ENCODE data around the gene PRPF8.

PRPF8 gene

DNA sequence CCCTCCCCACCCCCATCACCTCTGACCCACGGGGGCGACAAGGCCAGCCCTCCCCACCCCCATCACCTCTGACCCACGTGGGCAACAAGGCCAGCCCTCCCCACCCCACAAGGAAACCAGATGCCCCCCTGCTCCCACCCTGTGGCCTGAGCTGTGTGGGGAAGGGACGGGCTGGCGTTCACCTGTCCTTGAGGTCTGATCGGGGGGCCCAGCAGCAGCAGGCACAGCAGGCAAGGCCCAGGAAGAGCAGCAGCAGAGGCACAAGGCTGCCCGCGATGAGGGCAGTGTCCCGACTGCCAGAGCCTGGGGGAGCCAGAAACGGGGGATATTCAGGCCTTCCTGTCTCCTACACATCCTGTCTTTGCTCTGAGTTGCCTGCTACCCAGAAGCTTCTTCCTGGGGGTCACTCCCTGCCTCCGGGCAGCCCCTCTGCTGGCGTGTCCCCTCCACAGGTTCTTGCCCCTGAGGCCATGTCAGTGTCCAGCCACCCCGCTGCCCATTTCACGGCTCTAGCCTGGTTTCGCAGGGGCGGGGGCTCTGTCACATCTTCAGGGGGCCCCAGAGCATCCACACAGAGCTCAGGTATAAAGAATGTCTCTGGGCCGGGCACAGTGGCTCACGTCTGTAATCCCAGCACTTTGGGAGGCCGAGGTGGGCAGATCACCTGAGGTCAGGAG lies 45.9 kb downstream of the PRPF8 start:
- Mint-ChIP-seq H3K4me3 (no peak overlapping the region), H3K36me3 (peaks cover 34 to 59% of the 10 kb centered on the region in 2 donors), H3K27me3 (no peaks in the 10 kb centered on the region), H3K27ac (peak overlapping the region; percentile 25), H3K4me1 (peaks cover 6 to 9% of the 10 kb centered on the region in 2 donors), H3K9me3 (no peaks in the 10 kb centered on the region)
- DNase-seq (no peak), ATAC-seq (replicated peaks) (no peak)

GRCh38 chr17:1638171-1638590 lies 46.5 kb downstream of the PRPF8 start:
- Mint-ChIP-seq H3K9me3 (no peaks in the 10 kb centered on the region), H3K27me3 (no peaks in the 10 kb centered on the region), H3K4me3 (no peak overlapping the region), H3K4me1 (peaks cover 6 to 9% of the 10 kb centered on the region in 2 donors), H3K36me3 (peaks cover 34 to 59% of the 10 kb centered on the region in 2 donors), H3K27ac (peak overlapping the region; percentile 25)
- ATAC-seq (replicated peaks) (no peak), DNase-seq (no peak)

- Mint-ChIP-seq H3K9me3 (no peaks in the 10 kb centered on the region), H3K27me3 (no peaks in the 10 kb centered on the region), H3K4me3 (no peak overlapping the region), H3K4me1 (peaks cover 10 to 11% of the 10 kb centered on the region in 2 donors), H3K36me3 (peaks cover 34 to 58% of the 10 kb centered on the region in 2 donors), H3K27ac (no peak overlapping the region)
- no peak for ATAC-seq (replicated peaks)
- no peak for DNase-seq
Observed at GRCh38 chr17:1636732-1637285, 47.9 kb downstream of the PRPF8 start.

- ATAC-seq (replicated peaks) (no peak), DNase-seq (no peak)
- H3K9me3 Mint-ChIP-seq, result peaks cover 2 to 4% of the 10 kb centered on the region in 2 donors
- no peak overlapping the region for H3K27ac Mint-ChIP-seq
- H3K4me3 Mint-ChIP-seq, result no peak overlapping the region
- H3K27me3 Mint-ChIP-seq, result no peaks in the 10 kb centered on the region
- H3K4me1 Mint-ChIP-seq, result peaks cover 14 to 19% of the 10 kb centered on the region in 2 donors
- H3K36me3 Mint-ChIP-seq, result peaks cover 31 to 59% of the 10 kb centered on the region in 2 donors
Observed at GRCh38 chr17:1635675-1636465, 48.8 kb downstream of the PRPF8 start.

GRCh38 chr17:1634841-1635650 lies 49.6 kb downstream of the PRPF8 start:
- Mint-ChIP-seq H3K27ac (no peak overlapping the region), H3K27me3 (no peaks in the 10 kb centered on the region), H3K36me3 (peaks cover 30 to 60% of the 10 kb centered on the region in 2 donors), H3K9me3 (peaks cover 2 to 4% of the 10 kb centered on the region in 2 donors), H3K4me1 (peaks cover 19 to 27% of the 10 kb centered on the region in 2 donors), H3K4me3 (no peak overlapping the region)
- DNase-seq, result no peak
- no peak for ATAC-seq (replicated peaks)

DNA sequence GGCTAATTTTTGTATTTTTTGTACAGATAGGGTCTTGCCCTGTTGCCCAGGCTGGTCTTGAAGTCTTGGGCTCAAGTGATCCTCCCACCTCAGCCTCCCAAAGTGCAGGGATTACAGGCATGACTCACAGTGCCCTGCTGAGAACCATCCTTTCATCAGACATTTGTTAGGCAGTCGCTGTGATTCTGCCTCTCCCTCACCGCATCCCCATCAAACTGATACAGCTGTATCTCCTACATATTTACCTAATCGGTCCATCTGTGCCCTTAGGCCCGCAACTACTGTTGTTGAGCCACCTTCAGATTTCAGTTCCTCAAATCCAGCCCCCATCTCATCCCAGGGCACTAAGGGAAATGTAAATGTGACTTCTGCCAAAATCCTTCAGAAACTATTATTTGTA lies 54.0 kb downstream of the PRPF8 start:
- Mint-ChIP-seq H3K27ac (peak overlapping the region; percentile 94), H3K4me3 (peak overlapping the region; percentile 88 to 96), H3K9me3 (peaks cover 2 to 4% of the 10 kb centered on the region in 2 donors), H3K4me1 (peaks cover 32 to 53% of the 10 kb centered on the region in 2 donors), H3K27me3 (no peaks in the 10 kb centered on the region), H3K36me3 (peaks cover 27 to 39% of the 10 kb centered on the region in 2 donors)
- DNase-seq (no peak), ATAC-seq (replicated peaks) (no peak)

DNA sequence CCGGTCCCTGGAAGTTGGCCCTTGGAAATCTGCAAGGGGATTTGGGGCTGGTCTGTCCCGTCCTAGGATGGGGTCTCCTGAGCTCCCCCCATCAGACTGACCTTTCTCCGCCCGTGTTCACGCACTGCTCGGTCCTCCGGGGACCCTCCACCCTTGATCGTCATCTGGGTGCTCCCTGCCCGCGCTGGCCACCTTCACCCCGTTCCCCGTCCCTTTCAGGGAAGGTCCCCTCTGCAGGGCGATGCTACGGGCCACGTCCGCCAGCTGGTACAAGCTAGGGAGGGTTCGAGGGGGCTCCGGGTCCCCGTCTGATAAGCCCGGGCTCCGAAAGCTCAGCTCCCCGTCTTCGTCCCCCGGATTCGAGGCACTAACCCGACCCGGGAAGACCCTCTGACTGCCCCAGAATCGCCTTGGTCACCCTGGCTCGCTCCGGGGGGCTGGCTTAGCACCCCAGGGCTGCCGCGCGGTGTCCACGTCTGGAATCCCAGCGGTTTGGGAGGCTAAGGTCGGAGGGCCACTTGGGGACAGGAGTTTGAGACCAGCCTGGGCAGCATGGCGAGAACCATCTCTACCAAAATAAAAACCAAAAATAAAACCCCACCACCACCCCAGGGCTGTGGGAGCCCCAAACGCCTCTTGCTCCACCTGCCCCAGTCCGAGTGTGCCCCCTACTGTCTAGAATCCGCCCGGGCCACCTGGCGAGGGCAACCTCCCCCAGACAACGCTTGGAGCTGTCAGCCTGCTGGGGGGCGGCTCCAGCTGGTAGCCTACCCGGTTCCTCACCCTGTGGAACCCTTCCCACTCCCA lies 55.0 kb downstream of the PRPF8 start:
- H3K4me1 Mint-ChIP-seq, result peaks cover 34 to 62% of the 10 kb centered on the region in 2 donors
- peak overlapping the region; percentile 88 to 96 for H3K4me3 Mint-ChIP-seq
- ATAC-seq (replicated peaks), result peak; percentile 13 to 20
- H3K9me3 Mint-ChIP-seq, result peaks cover 2 to 4% of the 10 kb centered on the region in 2 donors
- H3K27ac Mint-ChIP-seq, result peak overlapping the region; percentile 94
- peaks cover 27 to 38% of the 10 kb centered on the region in 2 donors for H3K36me3 Mint-ChIP-seq
- H3K27me3 Mint-ChIP-seq, result no peaks in the 10 kb centered on the region
- DNase-seq, result peak; percentile 70

DNA sequence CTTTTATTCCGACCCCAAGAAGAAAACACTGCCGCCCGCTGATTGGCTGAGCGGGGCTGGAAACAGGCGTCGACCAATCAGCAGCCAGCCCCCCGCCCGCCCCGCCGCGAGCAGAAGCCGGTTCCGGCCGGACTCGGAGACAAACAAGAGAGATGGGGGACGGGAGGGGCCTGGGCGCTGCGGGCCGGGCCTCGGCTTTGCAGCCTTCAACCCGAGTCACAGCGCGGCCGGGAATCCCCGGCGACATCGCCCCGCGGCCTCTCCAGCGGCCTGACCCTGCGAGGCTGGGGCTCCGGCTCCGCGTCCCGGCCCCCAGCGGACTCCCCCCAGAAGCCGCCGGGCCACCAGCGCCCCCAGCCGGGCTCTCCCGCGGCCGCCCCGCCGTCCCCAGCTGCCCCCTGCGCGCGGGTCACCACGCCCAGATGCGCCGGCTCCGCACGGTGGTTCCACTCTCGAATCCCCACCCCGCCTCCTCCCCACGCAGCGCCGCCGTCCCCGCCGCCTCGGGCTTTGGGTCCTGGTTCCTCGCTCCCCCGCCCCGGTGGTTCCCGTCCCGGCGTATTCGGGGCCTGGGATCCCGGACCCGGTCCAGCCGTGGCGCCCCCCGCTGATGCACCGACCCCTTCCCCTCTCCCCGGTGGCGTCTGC lies 55.7 kb downstream of the PRPF8 start:
- ATAC-seq (replicated peaks) (peak; percentile 74 to 77), DNase-seq (peak; percentile 90)
- H3K4me1 Mint-ChIP-seq, result peaks cover 35 to 65% of the 10 kb centered on the region in 2 donors
- peak overlapping the region; percentile 88 to 96 for H3K4me3 Mint-ChIP-seq
- H3K9me3 Mint-ChIP-seq, result peaks cover 2 to 4% of the 10 kb centered on the region in 2 donors
- H3K36me3 Mint-ChIP-seq, result peaks cover 31 to 42% of the 10 kb centered on the region in 2 donors
- H3K27ac Mint-ChIP-seq, result peak overlapping the region; percentile 96
- H3K27me3 Mint-ChIP-seq, result no peaks in the 10 kb centered on the region

DNA sequence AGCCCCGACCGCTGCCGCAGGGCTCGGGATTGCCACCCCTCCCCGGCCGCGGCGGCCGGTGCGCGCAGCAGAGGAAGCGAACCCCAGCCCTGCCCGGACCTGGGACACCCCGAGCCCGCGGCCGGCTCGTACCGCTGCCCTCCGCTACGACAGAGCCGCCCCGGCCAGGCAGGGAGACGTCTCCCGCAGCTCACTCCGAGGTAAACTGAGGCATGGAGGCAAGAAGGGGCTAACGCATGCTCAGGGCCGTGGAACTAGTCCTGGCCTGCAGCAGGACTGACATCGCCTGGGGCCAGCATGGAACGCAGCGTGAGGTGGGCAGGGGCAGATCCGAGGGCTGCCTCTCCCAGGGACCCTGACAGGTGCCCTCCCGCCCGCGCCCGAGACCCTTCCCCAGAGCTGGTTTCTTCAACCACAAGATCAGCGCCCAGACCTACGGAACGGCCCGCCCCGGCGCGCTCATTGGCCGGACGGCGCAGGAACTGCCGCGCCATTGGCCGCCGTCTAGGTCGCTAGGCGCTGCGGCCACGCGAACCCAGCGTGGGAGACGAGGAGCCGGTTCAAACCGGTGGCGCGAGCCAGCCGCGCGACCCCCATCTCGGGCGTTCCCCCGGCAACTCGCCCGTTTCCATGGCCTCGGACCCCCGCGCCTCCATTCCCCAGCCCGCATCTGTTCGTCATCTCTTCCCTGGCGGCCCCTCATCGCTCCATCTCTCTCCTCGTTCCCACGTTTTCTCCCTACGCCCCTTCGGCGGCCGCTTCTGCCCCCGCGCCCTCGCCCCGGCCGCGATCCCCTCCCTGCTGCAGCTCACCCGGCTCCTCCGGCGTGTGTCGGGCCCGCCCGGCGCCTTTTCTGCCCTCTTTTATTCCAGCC lies 56.4 kb downstream of the PRPF8 start, which contains the start of gene SLC43A2:
Gene SLC43A2 (minus strand): TSS at position 853 of the 874 bp plus-strand sequence. CDS start 960 bp downstream, outside the sequence.
- peaks cover 34 to 49% of the 10 kb centered on the region in 2 donors for H3K36me3 Mint-ChIP-seq
- peak within 1 kb of the TSS; percentile 96 for H3K27ac Mint-ChIP-seq
- H3K9me3 Mint-ChIP-seq, result peaks cover 2 to 4% of the 10 kb centered on the region in 2 donors
- DNase-seq, result peak; percentile 78
- peaks cover 37 to 71% of the 10 kb centered on the region in 2 donors for H3K4me1 Mint-ChIP-seq
- H3K4me3 Mint-ChIP-seq, result peak within 1 kb of the TSS; percentile 88 to 96
- H3K27me3 Mint-ChIP-seq, result no peaks in the 10 kb centered on the region
- peak; percentile 67 to 73 for ATAC-seq (replicated peaks)

GRCh38 chr17:1627182-1627981 lies 57.3 kb downstream of the PRPF8 start:
- Mint-ChIP-seq H3K9me3 (peaks cover 2 to 4% of the 10 kb centered on the region in 2 donors), H3K4me3 (peak overlapping the region; percentile 88 to 96), H3K4me1 (peaks cover 37 to 71% of the 10 kb centered on the region in 2 donors), H3K27ac (peak overlapping the region; percentile 95), H3K36me3 (peaks cover 37 to 52% of the 10 kb centered on the region in 2 donors), H3K27me3 (no peaks in the 10 kb centered on the region)
- DNase-seq (no peak), ATAC-seq (replicated peaks) (peak; percentile 30 to 38)

GRCh38 chr17:1626333-1626732 lies 58.3 kb downstream of the PRPF8 start:
- H3K4me1 Mint-ChIP-seq, result peaks cover 30 to 67% of the 10 kb centered on the region in 2 donors
- peak overlapping the region; percentile 95 for H3K27ac Mint-ChIP-seq
- peaks cover 39 to 46% of the 10 kb centered on the region in 2 donors for H3K36me3 Mint-ChIP-seq
- no peak for ATAC-seq (replicated peaks)
- H3K9me3 Mint-ChIP-seq, result no peaks in the 10 kb centered on the region
- no peak for DNase-seq
- no peaks in the 10 kb centered on the region for H3K27me3 Mint-ChIP-seq
- peak overlapping the region; percentile 88 to 96 for H3K4me3 Mint-ChIP-seq
